Central memory CD4-positive, alpha-beta T cell (primary cell): Measurements from ENCODE around the gene WWOX.

Experiments
- DNase-seq: peaks from one replicate; pipeline ENCODE4 v3.0.0; 2022

The WWOX gene

DNA sequence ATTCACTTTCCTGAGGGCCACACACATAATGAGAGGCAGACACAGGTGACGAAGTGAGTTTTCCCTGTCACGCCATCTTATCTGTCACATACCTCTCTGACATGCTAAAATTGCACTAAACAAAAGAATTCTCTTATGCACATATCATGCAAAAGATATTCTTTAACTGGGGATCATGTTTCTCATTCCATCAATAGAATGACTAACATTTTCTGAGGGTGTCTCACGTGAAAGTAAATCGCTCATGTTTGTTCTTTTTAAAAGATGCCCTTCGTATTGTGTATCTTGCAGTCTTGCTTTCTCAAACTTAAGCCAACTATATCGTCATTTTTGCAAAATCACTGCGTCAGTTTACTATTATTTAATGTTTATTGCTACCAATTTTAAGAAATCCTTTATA lies 306.4 kb downstream of the WWOX start:
- DNase-seq = no peak

DNA sequence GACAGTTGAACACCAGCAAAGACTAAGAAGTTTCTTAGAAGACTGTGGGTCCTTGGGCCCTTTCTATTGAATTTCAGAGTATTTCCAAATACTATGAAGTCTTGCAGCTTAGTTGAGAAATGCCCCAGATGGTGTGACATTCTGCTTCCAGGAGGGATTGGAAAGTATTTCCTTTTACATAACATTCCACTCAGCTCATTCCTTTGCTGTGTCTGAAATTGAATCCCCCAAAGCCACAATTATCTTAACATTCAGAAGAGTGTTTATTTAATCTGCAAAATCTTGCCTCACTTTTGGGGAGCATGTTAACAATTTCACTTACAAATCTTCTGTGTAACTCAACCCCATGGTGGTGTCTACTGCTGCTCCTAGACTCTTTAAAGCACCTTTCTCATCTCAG lies 307.7 kb downstream of the WWOX start:
- DNase-seq = no peak

DNA sequence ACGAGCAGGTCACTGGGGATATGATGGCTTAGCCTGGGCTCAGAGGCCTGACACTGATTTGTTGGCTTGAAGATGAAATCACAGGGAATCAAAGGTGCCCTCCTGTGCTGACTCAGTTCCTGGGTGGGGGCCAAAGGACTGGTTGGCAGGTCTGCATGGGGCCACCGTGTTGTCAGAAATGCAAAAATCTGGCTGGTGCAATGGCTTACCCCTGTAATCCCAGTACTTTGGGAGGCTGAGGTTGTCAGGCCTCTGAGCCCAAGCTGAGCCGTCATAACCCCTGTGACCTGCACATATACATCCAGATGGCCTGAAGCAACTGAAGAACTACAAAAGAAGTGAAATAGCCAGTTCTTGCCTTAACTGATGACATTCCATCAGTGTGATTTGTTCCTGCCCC lies 314.2 kb downstream of the WWOX start:
- DNase-seq = no peak

DNA sequence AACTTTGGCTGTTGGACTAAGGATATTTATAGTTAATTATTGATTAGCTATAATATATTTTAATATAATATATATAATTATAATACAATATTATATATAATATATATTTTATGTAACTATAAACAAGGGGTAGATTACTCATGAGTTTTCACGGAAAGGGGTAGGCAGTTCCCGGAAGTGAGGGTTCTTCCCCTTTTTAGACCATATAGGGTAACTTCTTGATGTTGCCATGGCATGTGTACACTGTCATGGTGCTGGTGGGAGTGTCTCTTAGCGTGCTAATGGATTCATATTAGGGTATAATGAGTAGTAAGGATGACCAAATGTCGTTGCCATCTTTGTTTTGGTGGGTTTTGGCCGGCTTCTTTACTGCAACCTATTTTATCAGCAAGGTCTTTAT lies 315.6 kb downstream of the WWOX start:
- DNase-seq = no peak

DNA sequence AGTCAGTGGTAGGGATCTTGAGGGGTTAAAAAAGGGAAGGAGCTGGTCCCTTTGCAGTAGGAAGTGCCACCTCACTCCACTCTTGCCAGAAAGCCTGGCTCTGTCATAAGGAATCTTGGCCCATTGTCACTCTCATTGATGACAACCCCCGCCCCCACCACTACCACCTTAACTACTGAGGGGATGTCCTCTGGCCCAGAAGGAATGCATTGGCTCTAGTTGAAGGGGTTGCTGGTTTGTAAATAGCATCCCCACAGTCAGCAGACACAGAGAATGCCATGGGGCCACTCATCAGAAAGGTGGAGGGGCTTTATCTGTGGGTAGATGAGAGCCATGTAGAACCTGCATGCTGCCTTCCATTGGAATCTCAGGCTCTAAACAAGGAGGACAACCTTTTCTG lies 316.2 kb downstream of the WWOX start:
- no peak for DNase-seq

DNA sequence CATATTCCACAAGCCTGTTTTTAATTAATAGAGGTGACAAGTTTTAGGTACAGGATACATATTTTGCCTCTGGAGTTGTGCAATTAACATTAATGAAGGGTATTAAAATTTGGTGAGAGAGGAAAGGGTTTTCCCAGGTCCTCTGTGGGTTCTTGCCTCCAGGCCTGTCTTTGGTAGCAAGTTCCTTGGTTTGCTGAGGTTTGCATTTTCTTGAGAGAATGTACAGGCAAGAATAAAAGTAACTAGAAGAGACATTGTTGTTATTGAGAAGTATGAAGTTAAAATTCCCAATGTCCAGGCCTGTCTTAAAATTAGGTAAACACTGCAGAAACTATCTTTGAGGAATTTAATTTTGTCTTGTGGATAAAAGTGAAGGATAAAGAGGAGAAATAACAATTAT lies 316.9 kb downstream of the WWOX start:
- no peak for DNase-seq

DNA sequence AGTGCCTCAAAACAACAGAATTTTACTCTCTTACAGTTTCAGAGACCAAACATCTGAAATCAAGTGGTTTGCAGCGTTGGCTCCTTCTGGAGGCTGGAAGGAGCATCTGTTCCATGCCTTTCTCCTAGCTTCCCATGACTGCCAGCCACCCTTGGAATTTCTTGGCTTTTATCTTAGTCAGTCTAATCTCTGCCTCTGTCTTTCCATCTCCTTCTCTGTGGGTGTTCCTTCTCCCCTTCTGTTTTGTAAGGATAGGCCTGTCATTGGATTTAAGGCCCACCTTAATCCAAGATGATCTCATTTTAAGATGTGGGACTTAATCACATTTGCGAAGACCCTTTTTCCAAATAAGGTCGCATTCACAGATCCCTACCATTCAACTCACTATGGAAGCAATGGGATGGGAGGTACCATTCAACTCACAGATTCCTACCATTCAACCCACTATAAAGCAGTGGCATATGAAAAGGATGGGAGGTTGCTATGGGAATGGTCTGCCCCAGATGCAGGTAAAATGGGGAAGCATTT lies 321.8 kb downstream of the WWOX start:
- no peak for DNase-seq

DNA sequence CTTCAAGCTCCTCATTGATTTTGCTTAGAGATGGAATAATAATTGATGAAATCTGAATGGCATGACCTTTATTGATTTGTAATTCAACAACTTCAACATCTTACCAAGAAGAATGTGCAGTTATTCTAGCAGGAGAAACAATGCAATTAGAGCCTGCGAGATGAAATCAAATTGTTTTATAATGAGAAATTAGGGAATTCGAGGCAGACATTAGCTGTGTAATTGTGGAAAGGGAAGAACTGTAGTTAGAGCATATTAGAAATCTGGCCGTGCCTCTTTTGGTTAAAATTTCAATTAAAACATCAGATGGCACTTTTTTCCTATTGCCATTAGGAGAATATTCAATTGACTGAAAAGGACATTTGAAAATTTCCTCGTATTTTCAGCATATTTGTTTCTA lies 325.8 kb downstream of the WWOX start:
- DNase-seq = no peak

DNA sequence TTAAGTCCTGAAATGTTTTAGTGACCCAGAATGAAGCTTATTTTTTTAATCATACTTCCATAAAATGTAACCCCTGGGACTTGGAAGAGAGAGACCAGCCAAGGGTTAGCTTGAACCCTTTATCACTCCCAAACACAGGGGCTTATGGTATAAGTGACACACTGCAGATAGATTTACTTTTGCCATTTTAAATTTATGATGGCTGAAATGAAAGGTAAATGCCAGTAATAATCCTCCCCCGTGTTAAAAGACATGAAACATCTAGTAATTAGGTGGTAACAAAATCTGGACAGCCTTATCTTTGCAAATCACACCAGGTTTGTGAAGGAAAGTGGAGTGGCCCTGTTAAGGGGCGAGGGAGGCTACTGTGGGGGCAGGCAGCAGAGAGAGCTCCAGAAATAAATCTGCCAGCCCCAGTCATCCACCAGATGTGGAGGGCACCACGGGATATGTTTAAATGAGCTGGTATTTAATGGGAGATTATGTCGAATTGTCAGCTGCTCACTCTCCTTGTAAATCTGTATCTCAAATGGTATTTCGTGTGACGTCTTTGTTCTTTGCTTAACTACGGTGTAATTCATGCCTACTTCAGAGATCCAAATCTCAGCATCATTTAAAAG lies 326.5 kb downstream of the WWOX start:
- DNase-seq = no peak

DNA sequence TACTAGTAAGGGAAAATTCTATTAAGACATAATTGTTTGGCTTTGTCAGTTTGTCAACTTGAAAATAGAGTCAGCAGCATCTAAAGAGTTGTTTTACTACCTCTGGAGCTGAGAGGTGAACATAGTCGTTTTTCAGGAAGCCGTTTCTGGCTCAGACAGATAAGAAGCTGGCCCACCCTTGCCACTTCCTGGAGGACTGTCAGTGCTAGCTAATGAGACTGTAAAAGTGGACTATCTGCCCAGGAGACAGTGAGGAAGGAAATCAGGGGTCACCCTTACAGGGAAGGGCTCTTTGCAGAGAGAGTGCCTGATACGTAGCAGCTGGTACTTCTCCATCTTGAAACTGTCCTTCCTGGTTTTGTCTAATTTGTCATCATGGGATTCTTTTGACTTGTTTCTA lies 328.7 kb downstream of the WWOX start:
- DNase-seq = no peak

DNA sequence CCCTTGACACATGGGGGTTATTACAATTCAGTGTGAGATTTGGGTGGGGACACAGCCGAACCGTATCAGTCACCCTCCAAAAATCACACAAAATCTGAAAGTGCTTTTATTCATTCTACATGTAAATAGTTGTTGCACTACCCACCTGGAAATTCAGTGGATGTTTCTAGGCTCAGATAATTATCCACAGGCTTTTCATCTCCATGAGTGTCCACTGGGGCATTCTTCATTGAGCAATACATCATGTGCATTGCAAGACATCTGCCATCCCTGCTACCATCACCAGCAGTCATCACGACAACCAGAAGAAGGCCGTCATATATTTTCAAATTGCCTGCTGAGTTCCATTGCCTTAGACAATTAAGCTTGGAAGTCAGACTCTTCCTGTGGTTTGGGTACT lies 330.8 kb downstream of the WWOX start:
- DNase-seq = no peak

DNA sequence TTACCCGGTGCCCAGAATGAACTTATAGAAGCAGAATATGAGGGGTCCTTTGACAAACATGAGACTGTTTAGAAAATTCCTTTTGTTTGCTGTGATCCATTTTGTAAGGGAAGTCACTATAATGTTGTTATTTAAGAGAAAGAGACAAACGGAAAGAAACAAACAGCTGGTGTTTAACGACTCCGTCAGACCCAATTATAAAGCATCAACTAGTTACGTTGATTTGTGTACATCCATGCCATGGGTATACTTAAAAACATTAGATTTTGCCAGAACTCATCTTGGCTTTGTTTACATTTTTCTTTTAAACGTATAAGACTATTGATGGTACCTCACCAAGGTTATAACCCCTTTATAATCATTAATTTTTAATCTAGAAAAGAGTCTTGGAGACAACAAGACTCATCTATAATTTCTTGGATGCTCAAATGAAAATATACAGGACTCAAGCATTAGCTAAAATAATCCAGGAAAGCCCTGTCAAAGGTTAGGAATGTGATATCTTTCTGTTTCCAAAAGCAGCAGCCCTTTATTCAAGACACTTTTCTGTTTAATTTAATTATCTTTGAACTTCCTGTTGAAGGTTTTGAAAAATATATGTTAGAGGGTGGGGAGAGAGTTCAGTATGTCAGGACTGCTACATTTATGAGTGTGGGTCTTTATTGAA lies 331.7 kb downstream of the WWOX start:
- no peak for DNase-seq

DNA sequence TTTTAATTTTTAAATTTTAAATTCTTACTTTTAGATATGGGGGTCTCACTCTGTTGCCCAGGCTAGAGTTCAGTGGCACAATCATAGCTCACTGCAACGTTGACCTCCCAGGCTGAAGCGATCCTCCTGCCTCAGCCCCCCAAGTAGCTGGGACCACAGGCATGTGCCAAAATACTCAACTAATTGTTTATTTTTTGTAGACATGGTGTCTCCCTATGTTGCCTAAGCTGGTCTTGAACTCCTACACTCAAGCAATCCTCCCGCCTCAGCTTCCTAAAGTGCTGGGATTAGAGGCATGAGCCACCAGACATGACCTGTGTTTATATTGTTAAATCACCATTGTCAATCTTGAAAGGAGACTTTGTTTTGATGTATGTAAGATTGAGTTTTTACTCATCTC lies 332.2 kb downstream of the WWOX start:
- no peak for DNase-seq

DNA sequence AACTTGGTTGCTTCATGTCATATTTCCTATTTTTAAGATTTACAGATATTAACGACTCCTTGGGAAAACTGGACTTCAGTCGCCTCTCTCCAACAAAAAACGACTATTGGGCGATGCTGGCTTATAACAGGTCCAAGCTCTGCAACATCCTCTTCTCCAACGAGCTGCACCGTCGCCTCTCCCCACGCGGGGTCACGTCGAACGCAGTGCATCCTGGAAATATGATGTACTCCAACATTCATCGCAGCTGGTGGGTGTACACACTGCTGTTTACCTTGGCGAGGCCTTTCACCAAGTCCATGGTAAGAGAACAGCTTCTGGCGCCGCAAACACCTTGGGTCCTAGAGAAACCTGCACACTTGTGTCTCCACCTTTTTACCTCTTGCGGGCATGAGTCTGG lies 333.0 kb downstream of the WWOX start:
- DNase-seq = no peak

DNA sequence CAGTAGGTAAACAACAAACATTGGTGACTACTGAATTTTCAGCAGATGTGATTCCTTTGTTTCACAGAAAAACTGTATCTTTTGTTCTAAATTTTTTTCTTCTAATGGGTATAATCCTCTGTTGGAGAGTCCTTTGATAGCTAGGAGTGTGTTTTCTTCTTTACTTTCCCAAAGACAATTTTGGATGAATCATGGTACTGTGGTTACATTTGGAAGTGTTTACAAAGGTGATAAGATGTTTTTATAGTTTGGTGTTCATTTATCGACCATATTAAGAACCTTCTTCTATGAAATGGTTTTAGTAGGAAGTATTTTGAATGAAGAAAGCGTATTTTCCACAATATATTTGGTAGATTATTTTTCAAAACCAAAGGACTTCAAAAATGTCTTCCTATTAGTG lies 333.7 kb downstream of the WWOX start:
- DNase-seq = no peak

DNA sequence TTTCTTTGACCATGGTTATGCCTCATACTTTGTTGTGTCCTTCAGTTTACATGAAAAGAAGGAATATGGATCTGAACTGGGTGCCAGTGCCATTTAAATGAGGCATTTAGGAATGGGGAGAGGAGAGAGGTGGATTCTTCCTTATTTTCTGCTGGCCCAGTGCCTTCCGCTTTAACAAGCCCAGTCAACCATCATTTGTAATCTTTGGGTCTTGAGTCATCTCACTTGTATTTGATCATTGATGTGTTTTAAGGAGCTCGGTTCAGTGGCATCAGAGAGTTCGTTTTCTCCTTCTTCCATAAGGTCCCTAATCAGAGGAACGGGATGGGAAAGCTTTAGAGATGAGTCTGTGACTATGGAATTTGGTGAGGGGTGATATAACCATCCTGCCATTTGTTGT lies 334.9 kb downstream of the WWOX start:
- DNase-seq = no peak

DNA sequence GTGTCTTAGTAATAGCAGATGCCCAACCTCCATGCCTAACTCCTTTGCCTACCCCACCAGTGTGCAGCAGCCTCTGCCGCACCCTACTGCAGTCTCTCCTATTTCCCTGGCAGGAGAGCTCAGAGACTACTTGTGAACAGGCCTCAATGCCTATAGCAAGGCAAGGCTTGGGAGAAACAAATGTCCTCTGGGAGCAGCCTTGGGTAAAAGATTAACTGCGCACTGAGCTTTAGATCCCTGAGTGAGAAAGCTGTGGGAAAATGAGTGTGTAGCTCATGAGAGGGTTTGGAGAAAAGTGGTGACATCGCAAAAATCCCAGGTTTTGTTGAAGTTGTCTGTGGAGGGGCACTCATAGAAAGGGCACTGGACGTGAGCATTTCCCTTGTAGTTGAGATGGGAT lies 335.8 kb downstream of the WWOX start:
- no peak for DNase-seq

DNA sequence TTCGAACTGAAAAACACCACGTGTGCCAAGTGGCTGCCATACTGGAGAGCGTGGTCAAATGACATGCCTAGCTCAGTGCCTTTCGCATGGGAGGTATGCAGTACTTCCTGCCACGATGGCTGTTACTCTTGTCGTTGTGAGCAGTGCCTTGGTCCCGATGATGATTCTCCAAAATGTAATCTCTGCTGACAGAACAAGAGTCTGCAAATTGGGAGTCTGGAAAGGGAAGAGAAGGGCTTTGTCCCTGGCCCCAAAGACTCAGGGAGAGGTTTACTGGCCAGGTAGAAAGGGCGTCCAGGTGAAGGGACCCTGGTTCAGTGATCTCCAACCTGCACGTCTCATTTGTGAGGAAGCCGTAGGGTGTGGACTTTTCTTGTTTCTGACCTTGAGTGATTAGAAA lies 336.6 kb downstream of the WWOX start:
- DNase-seq = no peak

DNA sequence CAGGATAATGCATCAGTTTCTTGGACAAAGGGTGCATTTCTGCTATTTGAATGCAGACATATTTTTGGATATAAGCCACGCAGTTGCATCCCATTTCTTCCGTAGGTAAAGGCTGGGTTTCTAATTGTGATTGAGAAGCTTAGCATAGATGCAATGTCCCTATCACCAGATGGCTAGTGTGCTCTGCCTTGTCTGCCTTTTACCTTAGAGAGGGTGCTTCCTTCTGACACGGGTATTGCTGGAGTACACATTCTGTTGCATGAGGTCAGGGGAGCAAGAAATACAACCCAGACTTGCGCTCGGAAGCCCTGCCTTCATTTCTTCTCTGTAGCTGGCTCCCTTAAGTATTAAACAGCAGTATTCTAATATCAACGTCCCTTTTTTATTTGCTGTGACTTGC lies 337.4 kb downstream of the WWOX start:
- DNase-seq = no peak

DNA sequence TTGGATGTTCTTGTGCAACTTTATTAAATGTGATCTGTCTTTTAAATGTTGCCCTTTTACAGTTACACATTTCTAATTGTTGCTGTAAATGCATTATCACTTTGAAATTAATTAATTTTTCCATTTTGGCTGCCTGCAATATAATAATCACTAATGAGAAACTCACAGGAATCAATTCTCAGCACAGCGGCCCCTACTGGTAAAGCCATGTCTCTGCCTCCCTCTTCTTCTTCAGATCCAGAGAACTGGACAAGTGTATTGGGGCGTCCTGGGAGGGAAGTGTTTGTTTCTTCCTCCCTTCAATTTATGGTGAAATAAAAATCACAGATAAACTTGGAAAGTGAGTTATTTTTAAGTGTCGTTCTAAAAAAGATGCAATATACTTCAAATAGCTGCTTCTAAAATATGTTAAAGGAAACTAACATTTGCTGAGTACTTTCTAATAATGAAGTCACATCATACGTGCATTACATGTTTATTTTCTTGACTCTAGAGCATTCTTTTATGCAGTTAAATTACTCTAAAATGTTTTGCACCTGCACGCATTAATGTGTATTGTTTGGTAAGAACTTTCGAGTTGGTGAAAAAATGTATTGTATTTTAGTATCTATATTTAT lies 338.0 kb downstream of the WWOX start:
- peak; percentile 2 for DNase-seq

DNA sequence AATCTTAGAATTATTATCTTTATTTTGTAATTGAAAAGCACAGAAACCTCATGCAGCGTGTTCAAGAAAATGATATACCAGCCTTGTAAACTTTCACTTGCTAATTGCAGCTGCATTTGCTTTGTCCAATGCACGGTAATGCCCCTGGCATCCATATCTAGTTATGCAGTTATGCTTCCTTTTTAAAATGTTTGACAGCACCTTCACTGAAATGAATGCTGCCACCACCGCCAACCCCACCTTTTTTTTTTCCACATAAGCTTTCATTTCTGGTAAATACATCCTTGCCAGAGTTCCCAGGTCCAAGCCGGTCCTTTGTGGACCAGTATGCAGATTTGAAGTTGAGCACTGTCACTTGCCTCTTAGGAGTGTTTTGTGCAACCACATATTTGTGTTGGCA lies 338.8 kb downstream of the WWOX start:
- no peak for DNase-seq

DNA sequence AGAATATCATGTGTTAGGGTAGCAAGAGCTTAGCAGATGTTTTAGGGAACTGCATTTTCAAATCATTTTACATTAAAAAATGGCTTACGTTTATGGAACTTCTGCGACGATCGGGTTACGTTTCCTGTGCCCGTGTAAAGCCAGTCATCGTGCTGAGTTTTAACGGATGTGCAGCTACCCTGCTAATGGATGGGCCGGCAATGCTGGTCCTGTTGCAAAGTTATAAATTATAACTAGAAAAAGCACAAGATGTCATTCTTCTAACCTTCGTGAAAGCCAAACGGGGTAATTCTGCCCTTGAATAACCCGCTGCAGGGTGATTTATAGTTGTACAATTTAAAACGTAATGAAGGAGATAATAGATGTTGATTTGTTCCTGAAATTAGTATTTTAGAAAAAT lies 339.2 kb downstream of the WWOX start:
- DNase-seq = no peak

DNA sequence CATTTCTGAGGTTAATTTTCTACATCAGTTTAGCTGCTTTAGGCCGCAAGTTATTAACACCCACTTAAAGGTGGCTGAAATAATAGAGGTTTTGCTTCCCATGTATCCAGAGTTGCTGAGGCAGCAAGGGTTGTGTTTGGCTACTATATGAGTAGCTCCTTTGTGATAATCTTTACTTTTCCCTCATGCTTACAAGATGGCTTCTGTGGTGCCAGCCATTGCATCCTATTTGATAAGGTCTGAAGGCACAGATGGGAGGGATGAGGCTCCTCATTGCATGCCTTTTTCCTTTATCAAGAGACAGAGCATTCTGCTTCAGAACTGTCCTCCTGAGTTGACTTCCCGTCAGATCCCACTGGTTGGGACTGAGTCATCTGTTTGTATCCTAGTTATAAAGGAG lies 340.2 kb downstream of the WWOX start:
- no peak for DNase-seq

DNA sequence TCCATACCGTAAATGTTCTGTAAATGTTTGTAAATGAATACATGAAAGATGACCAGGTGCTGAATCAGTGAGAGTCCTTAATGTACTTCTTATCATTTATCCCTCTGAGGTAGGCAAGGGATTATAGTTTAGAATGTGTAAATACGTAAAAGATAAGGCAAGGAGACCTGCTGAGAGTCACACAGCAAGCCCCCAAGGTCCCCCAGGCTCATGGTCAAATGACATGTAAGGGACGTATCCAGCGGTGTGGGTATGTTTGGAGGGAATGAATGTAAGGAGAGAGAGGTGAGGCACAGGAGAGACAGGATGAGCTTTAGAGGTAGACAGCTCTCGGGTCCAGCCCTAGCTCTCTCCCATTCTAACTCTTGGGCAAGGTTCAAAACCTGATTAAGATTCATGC lies 341.8 kb downstream of the WWOX start:
- no peak for DNase-seq
